DND-41 (cell line): ENCODE measurements around the gene CIC.
"Not testable (repeated sequence)": the region's sequence is repeated elsewhere in the genome, so short reads cannot be mapped to it uniquely, and the experiment has no call there.

Experiments used
- ATAC-seq: fragments of 200-7000 bp; cut with Tn5 transposase; 3 replicates; pipeline ENCODE4 v1.9.1; 2021; ENCODE audit warnings: low read depth; ENCODE audit not compliant: insufficient read depth
- DNase-seq: peaks from one replicate; pipeline ENCODE4 v3.0.0-alpha.2; 2020
- H2AFZ ChIP-seq: 2 replicates; pipeline ENCODE4 v1.6.0; 2012; ENCODE audit warnings: low read depth, low read length
- H3K27ac ChIP-seq: 2 replicates; pipeline ENCODE4 v1.5.1; 2012; ENCODE audit warnings: low read length, inconsistent platforms
- H3K27me3 ChIP-seq: fragments of 200-600 bp; sonication (generic); 2 replicates; pipeline ENCODE4 v1.6.0; 2012; ENCODE audit warnings: low read length, mild to moderate bottlenecking, inconsistent platforms; ENCODE audit not compliant: insufficient read depth, poor library complexity
- H3K36me3 ChIP-seq: 2 replicates; pipeline ENCODE4 v1.5.1; 2012; ENCODE audit warnings: low read length, inconsistent platforms; ENCODE audit not compliant: insufficient read depth
- H3K4me1 ChIP-seq: 2 replicates; pipeline ENCODE4 v1.5.1; 2012; ENCODE audit warnings: mild to moderate bottlenecking, low read length; ENCODE audit not compliant: insufficient read depth
- H3K4me2 ChIP-seq: 2 replicates; pipeline ENCODE4 v1.6.0; 2012; ENCODE audit warnings: mild to moderate bottlenecking, moderate library complexity, low read length, inconsistent platforms; ENCODE audit not compliant: insufficient read depth
- H3K4me3 ChIP-seq, 2 experiments: fragments of 200-600 bp in 1 of 2; shearing (Covaris generic) in 1 of 2; 2 replicates each; pipeline ENCODE4 v1.5.1; 2012 to 2016; ENCODE audit warnings: inconsistent platforms in 2 of 2, low read length in 2 of 2, mild to moderate bottlenecking in 2 of 2, low read depth in 1 of 2, moderate library complexity in 1 of 2
- H3K79me2 ChIP-seq: 2 replicates; pipeline ENCODE4 v1.6.0; 2012; ENCODE audit warnings: low read length, inconsistent platforms; ENCODE audit not compliant: insufficient read depth
- H3K9ac ChIP-seq: 2 replicates; pipeline ENCODE4 v1.6.0; 2012; ENCODE audit warnings: low read depth, mild to moderate bottlenecking, inconsistent platforms, low read length, moderate library complexity
- H3K9me3 ChIP-seq: 2 replicates; pipeline ENCODE4 v1.5.1; 2012; ENCODE audit warnings: low read length, moderate library complexity, mild to moderate bottlenecking, inconsistent platforms; ENCODE audit not compliant: insufficient read depth, severe bottlenecking
- H4K20me1 ChIP-seq: 2 replicates; pipeline ENCODE4 v1.6.0; 2012; ENCODE audit warnings: low read length; ENCODE audit not compliant: insufficient read depth
- CTCF ChIP-seq: IDR thresholded peaks from 2 replicates; pipeline ENCODE4 v1.5.1; 2012; ENCODE audit warnings: borderline replicate concordance, low read length, moderate library complexity, mild to moderate bottlenecking; ENCODE audit not compliant: poor library complexity, severe bottlenecking; ENCODE audit errors: extremely low read depth
- EZH2 ChIP-seq: IDR thresholded peaks from 3 replicates; pipeline ENCODE4 v1.6.1; 2012; ENCODE audit warnings: borderline replicate concordance, low read depth, mild to moderate bottlenecking, moderate library complexity, low read length, inconsistent platforms; ENCODE audit not compliant: severe bottlenecking

Gene CIC

DNA sequence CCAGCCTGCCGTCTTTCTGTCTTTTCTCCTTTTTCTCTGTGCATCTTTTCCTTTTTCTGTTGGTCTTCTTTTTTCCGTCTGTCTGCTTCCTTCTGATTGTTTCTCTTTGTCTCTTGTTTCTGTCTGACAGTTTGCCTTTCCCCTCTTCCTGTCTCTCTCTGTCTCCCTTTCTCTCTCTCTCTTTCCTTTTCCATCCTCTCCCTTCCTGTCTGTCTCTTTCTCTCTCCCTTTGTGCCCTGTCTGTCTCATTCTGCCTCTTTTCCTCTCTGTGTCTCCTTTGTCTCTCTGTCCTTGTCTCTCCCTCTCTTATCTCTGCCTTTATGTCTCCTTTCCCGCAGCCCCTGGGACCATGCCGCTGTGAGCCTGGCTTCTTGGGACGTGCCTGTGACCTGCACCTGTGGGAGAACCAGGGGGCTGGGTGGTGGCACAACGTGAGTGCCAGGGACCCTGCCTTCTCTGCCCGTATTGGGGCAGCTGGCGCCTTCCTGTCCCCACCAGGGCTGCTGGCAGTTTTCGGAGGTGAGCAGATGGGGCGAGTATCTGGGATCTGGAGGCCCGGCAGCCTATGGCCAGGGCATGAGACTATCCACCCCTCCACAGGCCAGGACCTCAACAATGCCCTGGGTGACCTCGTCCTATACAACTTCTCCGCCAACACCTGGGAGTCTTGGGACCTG, 65.8 kb downstream of the CIC start:
- Histone ChIP-seq H3K27ac (no peak overlapping the region), H2AFZ (no peak overlapping the region), H3K4me1 (no peaks in the 10 kb centered on the region), H3K36me3 (peaks cover 12% of the 10 kb centered on the region), H4K20me1 (peaks cover 15% of the 10 kb centered on the region; the same call in 1 of the 2 replicates), H3K9me3 (no peaks in the 10 kb centered on the region), H3K79me2 (peaks cover 5% of the 10 kb centered on the region; the same call in 1 of the 2 replicates), H3K4me2 (no peak overlapping the region), H3K4me3 (no peak overlapping the region), H3K9ac (no peak overlapping the region), H3K27me3 (no peaks in the 10 kb centered on the region)
- TF ChIP-seq CTCF, result no peak
- no peak for TF ChIP-seq EZH2
- DNase-seq (no peak), ATAC-seq (no peak)

DNA sequence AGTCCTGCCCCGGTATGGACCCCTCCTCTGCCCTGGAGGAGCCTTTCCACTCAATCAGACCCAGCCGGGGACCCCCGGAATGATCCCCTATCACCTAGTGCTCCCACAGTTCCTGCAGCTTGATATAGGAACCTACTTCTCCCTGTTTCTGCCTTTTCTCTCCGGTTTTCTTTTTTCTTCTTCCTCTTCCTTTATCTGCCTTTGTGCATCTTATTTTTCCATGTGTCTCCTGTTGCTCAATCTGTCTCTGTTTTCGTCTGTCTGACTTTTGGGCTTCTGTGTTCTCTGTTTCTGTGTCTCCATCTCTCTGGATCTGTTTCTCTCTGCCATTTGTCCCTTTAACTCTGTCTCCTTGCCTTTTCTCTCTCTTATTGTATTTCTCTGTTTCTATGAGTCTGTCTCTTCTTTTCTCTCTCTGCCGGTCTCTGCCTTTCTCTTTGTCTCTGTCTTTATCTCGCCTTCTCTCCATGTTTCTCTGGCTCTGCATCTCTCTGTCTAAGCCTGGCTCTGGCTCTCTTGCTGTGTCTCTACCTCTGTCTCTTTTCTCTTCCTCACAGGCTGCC, 66.4 kb downstream of the CIC start:
- Histone ChIP-seq H3K9me3 (no peaks in the 10 kb centered on the region), H3K9ac (no peak overlapping the region), H3K79me2 (peaks cover 5% of the 10 kb centered on the region; the same call in 1 of the 2 replicates), H3K36me3 (peaks cover 12% of the 10 kb centered on the region), H3K27me3 (no peaks in the 10 kb centered on the region), H3K4me2 (no peak overlapping the region), H2AFZ (no peak overlapping the region), H3K4me1 (no peaks in the 10 kb centered on the region), H3K27ac (no peak overlapping the region), H4K20me1 (peaks cover 12% of the 10 kb centered on the region; the same call in 1 of the 2 replicates), H3K4me3 (no peak overlapping the region)
- DNase-seq (no peak), ATAC-seq (no peak)
- no peak for TF ChIP-seq CTCF
- TF ChIP-seq EZH2, result no peak

- H2AFZ ChIP-seq, result no peak overlapping the region
- no peaks in the 10 kb centered on the region for H3K4me1 ChIP-seq
- no peak overlapping the region for H3K9ac ChIP-seq
- H3K4me3 ChIP-seq, result no peak overlapping the region
- peaks cover 7% of the 10 kb centered on the region; the same call in 1 of the 2 replicates for H4K20me1 ChIP-seq
- no peaks in the 10 kb centered on the region for H3K27me3 ChIP-seq
- DNase-seq, result no peak
- no peak for ATAC-seq
- H3K36me3 ChIP-seq, result peaks cover 12% of the 10 kb centered on the region
- no peaks in the 10 kb centered on the region for H3K9me3 ChIP-seq
- no peak overlapping the region for H3K4me2 ChIP-seq
- peaks cover 5% of the 10 kb centered on the region; the same call in 1 of the 2 replicates for H3K79me2 ChIP-seq
- H3K27ac ChIP-seq, result no peak overlapping the region
- TF ChIP-seq EZH2 (no peak), CTCF (no peak)
These were observed 66.9 kb downstream of the CIC start for GRCh38 chr19:42335971-42336370.

DNA sequence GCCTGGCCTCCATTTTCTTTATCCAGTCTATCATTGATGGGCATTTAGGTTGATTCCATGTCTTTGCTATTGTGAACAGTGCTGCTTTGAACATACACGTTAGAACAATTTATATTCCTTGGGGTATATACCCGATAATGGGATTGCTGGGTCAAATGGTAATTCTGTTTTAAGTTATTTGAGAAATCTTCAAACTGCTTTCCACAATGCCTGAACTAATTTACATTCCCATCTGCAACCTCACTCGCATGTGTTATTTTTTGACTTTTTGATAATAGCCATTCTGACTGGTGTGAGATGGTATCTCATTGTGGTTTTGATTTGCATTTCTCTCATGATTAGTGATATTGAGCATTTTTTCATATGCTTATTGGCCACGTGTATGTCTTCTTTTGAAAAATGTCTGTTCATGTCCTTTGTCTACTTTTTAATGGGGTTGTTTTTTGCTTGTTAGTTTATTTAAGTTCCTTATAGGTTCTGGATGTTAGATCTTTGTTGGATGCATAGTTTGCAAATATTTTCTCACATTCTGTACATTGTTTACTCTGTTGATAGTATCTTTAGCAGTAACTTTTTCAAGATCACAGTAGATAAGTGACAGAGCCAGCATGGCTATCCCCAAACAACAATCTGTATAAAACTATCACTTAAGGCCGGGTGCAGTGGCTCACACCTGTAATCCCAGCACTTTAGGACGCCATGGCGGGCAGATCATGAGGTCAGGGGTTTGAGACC, 70.2 kb downstream of the CIC start:
- H3K9me3 ChIP-seq, ATAC-seq, DNase-seq, H3K9ac ChIP-seq, H3K79me2 ChIP-seq, H4K20me1 ChIP-seq, H3K4me1 ChIP-seq, H2AFZ ChIP-seq, H3K4me3 ChIP-seq, H3K27ac ChIP-seq, H3K4me2 ChIP-seq, H3K27me3 ChIP-seq: not testable (repeated sequence)
- H3K36me3 ChIP-seq, result peaks cover 28% of the 10 kb centered on the region

GRCh38 chr19:42339922-42340321, 70.9 kb downstream of the CIC start:
- not testable (repeated sequence) for H4K20me1 ChIP-seq, H3K9ac ChIP-seq, H3K4me2 ChIP-seq, DNase-seq, H3K4me3 ChIP-seq, H2AFZ ChIP-seq, H3K27ac ChIP-seq, ATAC-seq, H3K27me3 ChIP-seq, H3K4me1 ChIP-seq, H3K9me3 ChIP-seq, H3K79me2 ChIP-seq
- H3K36me3 ChIP-seq, result peaks cover 28% of the 10 kb centered on the region
